Chondrocyte (in vitro differentiated cells): ENCODE results near the gene HOMER2. TPM values are rescaled to one million over a fixed set of nuclear protein-coding genes. Genes with fewer than 3 reads are reported as not detected.

Experiments
- DNase-seq: peaks from one replicate; pipeline ENCODE4 v3.0.0; 2021; ENCODE audit warnings: mixed read lengths, low spot score
- H3K27ac Mint-ChIP-seq: one replicate; pipeline ENCODE4 v1.8.0; 2021; ENCODE audit warnings: mild to moderate bottlenecking, moderate library complexity, mixed read lengths; ENCODE audit not compliant: unreplicated experiment
- H3K27me3 Mint-ChIP-seq: 2 replicates; pipeline ENCODE4 v1.8.0; 2021; ENCODE audit warnings: low read depth, mixed read lengths
- H3K36me3 Mint-ChIP-seq: 2 replicates; pipeline ENCODE4 v1.8.0; 2021; ENCODE audit warnings: low read depth, mixed read lengths
- H3K4me1 Mint-ChIP-seq: 2 replicates; pipeline ENCODE4 v1.8.0; 2021; ENCODE audit warnings: low read depth, mild to moderate bottlenecking, mixed read lengths
- H3K4me3 Mint-ChIP-seq: one replicate; pipeline ENCODE4 v1.8.0; 2021; ENCODE audit warnings: mild to moderate bottlenecking, moderate library complexity, mixed read lengths; ENCODE audit not compliant: unreplicated experiment
- H3K9me3 Mint-ChIP-seq: 2 replicates; pipeline ENCODE4 v1.8.0; 2021; ENCODE audit warnings: low read depth, mixed read lengths
- CTCF ChIP-seq: fragments of 200-600 bp; sonication (generic); IDR thresholded peaks from 2 replicates; pipeline ENCODE4 v1.5.0; 2021; ENCODE audit warnings: antibody characterized with exemption, mild to moderate bottlenecking, moderate library complexity
- total RNA-seq: library from RNA; stranded (reverse); gene quantifications from 3 replicates; pipeline ENCODE4 v1.2.1, GENCODE V29; 2021

The HOMER2 gene
- total RNA-seq, 1 donor from 2014 or later = 6.1 TPM

GRCh38 chr15:82833362-82833682 is 119.2 kb downstream of the HOMER2 start:
- Mint-ChIP-seq H3K9me3 (no peaks in the 10 kb centered on the region), H3K4me3 (no peak overlapping the region), H3K36me3 (peaks cover 62% of the 10 kb centered on the region), H3K27ac (peak overlapping the region; percentile 89), H3K4me1 (peaks cover 25% of the 10 kb centered on the region), H3K27me3 (no peaks in the 10 kb centered on the region)
- DNase-seq = no peak
- TF ChIP-seq CTCF = no peak

- Mint-ChIP-seq H3K9me3 (no peaks in the 10 kb centered on the region), H3K4me1 (peaks cover 25% of the 10 kb centered on the region), H3K36me3 (peaks cover 62% of the 10 kb centered on the region), H3K4me3 (no peak overlapping the region), H3K27ac (peak overlapping the region; percentile 89), H3K27me3 (no peaks in the 10 kb centered on the region)
- TF ChIP-seq CTCF = peak; percentile 60
- no peak for DNase-seq
These were observed 119.7 kb downstream of the HOMER2 start for GRCh38 chr15:82832601-82833361.

GRCh38 chr15:82831894-82832600 is 120.5 kb downstream of the HOMER2 start:
- Mint-ChIP-seq H3K4me3 (no peak overlapping the region), H3K27ac (peak overlapping the region; percentile 89), H3K4me1 (peaks cover 25% of the 10 kb centered on the region), H3K27me3 (no peaks in the 10 kb centered on the region), H3K9me3 (no peaks in the 10 kb centered on the region), H3K36me3 (peaks cover 59% of the 10 kb centered on the region)
- DNase-seq = no peak
- no peak for TF ChIP-seq CTCF

- H3K27me3 Mint-ChIP-seq = no peaks in the 10 kb centered on the region
- H3K27ac Mint-ChIP-seq = no peak overlapping the region
- no peak for TF ChIP-seq CTCF
- no peak overlapping the region for H3K4me3 Mint-ChIP-seq
- peaks cover 25% of the 10 kb centered on the region for H3K4me1 Mint-ChIP-seq
- H3K36me3 Mint-ChIP-seq = peaks cover 54% of the 10 kb centered on the region
- no peaks in the 10 kb centered on the region for H3K9me3 Mint-ChIP-seq
- DNase-seq = no peak
These were observed 121.9 kb downstream of the HOMER2 start for GRCh38 chr15:82830427-82831173.

GRCh38 chr15:82829234-82829633 is 123.3 kb downstream of the HOMER2 start:
- Mint-ChIP-seq H3K27ac (no peak overlapping the region), H3K27me3 (no peaks in the 10 kb centered on the region), H3K4me3 (no peak overlapping the region), H3K4me1 (peaks cover 24% of the 10 kb centered on the region), H3K9me3 (no peaks in the 10 kb centered on the region), H3K36me3 (peaks cover 45% of the 10 kb centered on the region)
- TF ChIP-seq CTCF = no peak
- DNase-seq = no peak
